Prostate gland (tissue), 2 donors: ENCODE measurements around the gene IFT43. TPM values are rescaled to one million over a fixed set of nuclear protein-coding genes. Genes with fewer than 3 reads are reported as not detected.
A peak's percentile ranks its signal among the peaks of the same experiment; 100 is the strongest.

Source experiments
- DNase-seq: peaks from one replicate; pipeline ENCODE4 v3.0.0-alpha.2; 2019; ENCODE audit warnings: low spot score
- H3K27ac ChIP-seq, 2 donors: fragments of 200-600 bp; sonication (generic); 2 replicates each; pipeline ENCODE4 v1.5.1; 2017 to 2019
- H3K27me3 ChIP-seq: fragments of 200-600 bp; sonication (generic); replicated peaks from 2 replicates; pipeline ENCODE4 v1.5.1; 2019; ENCODE audit not compliant: insufficient read depth
- H3K36me3 ChIP-seq, 2 donors: fragments of 200-600 bp; sonication (generic); 1 replicate in 1 of 2; 2 replicates in 1 of 2; pipeline versions ENCODE4 v1.5.1 to v1.8.1; 2017 to 2019
- H3K4me1 ChIP-seq: fragments of 200-600 bp; sonication (generic); replicated peaks from 2 replicates; pipeline ENCODE4 v1.5.1; 2019
- H3K4me3 ChIP-seq, 2 donors: fragments of 200-600 bp; sonication (generic); 2 replicates each; pipeline ENCODE4 v1.5.1; 2017 to 2019
- H3K9me3 ChIP-seq: fragments of 200-600 bp; sonication (generic); 2 replicates; pipeline ENCODE4 v1.5.1; 2017
- CTCF ChIP-seq, 4 experiments: fragments of 200-600 bp in 2 of 4; fragments of 450-650 bp in 2 of 4; sonication (generic) in 2 of 4; IDR thresholded peaks; 1 replicate in 3 of 4; 2 replicates in 1 of 4; pipeline ENCODE4 v1.5.1; 2016 to 2019; ENCODE audit warnings: antibody characterized with exemption in 4 of 4, mild to moderate bottlenecking in 2 of 4, moderate library complexity in 2 of 4
- POLR2A ChIP-seq: fragments of 450-650 bp; IDR thresholded peaks from one replicate; pipeline ENCODE4 v1.6.1; 2016; ENCODE audit warnings: antibody characterized with exemption, mild to moderate bottlenecking
- POLR2AphosphoS5 ChIP-seq: sonication (generic); formaldehyde crosslinking; IDR thresholded peaks from one replicate; pipeline ENCODE4 v1.6.1; 2017; ENCODE audit warnings: antibody characterized with exemption
- WGBS: methylation state at CpG from one replicate; pipeline ENCODE4 v1.1.5; 2018; 5-methylcytosine and 5-hydroxymethylcytosine counted together
- intact Hi-C: fragments of 100-400 bp; cut with DNase I; formaldehyde crosslinking; loops from one replicate; pipeline ENCODE4 v1.14.2; 2022
- total RNA-seq, 2 donors: library from RNA; depleted of rRNA; stranded (reverse); fragments of >200 nt; gene quantifications; one replicate each; pipeline ENCODE4 v1.1.0, GENCODE V29; 2016

Gene IFT43
- total RNA-seq, 2 donors from 2014 or later = 43.1 to 55.9 TPM

GRCh38 chr14:75981426-75982265 lies 3.9 kb upstream of the IFT43 start, which contains the start of gene TGFB3:
TSS of gene TGFB3 (minus strand) at chr14:75981995. CDS start at chr14:75980893, 1,102 bp downstream.
- H3K4me1 ChIP-seq = peaks cover 13% of the 10 kb centered on the region
- peak; percentile 78 for DNase-seq
- H3K4me3 ChIP-seq = peak within 1 kb of the TSS; percentile 66 to 74
- peak within 1 kb of the TSS; percentile 93 to 98 for H3K27ac ChIP-seq
- H3K36me3 ChIP-seq = no peaks in the 10 kb centered on the region
- under 1% methylated on average over 26 of the region's 26 CpGs for WGBS
- H3K27me3 ChIP-seq = no peaks in the 10 kb centered on the region
- H3K9me3 ChIP-seq = no peaks in the 10 kb centered on the region
- intact Hi-C loops = loop anchor here (1.0 to 10.0 kb wide), 3 partner anchors 113 to 270 kb away; no protein-coding TSS in a partner anchor
- TF ChIP-seq CTCF (IDR thresholded peaks at IDR 0.05) (no peak), POLR2A (peak; percentile 76), POLR2AphosphoS5 (peak; percentile 90)

GRCh38 chr14:75982266-75983018 lies 3.1 kb upstream of the IFT43 start:
- Histone ChIP-seq H3K9me3 (no peaks in the 10 kb centered on the region), H3K4me1 (peaks cover 13% of the 10 kb centered on the region), H3K36me3 (no peaks in the 10 kb centered on the region), H3K27me3 (no peaks in the 10 kb centered on the region), H3K4me3 (peak overlapping the region; percentile 66 to 74), H3K27ac (peak overlapping the region; percentile 93 to 98)
- intact Hi-C loops = loop anchor here (1.0 to 10.0 kb wide), 3 partner anchors 112 to 271 kb away; no protein-coding TSS in a partner anchor
- peak; percentile 84 for DNase-seq
- WGBS = under 1% methylated on average over 74 of the region's 77 CpGs
- peak; percentile 56 to 67 (median 62) for TF ChIP-seq CTCF (IDR thresholded peaks at IDR 0.05)
- TF ChIP-seq POLR2AphosphoS5 = peak; percentile 24
- TF ChIP-seq POLR2A = no peak

GRCh38 chr14:75983019-75983358 lies 2.6 kb upstream of the IFT43 start:
- DNase-seq = no peak
- intact Hi-C loops = loop anchor here (10.0 kb wide), 2 partner anchors 112 to 158 kb away; no protein-coding TSS in a partner anchor
- peaks cover 12% of the 10 kb centered on the region for H3K4me1 ChIP-seq
- no peaks in the 10 kb centered on the region for H3K36me3 ChIP-seq
- peak overlapping the region; percentile 93 to 98 for H3K27ac ChIP-seq
- H3K27me3 ChIP-seq = no peaks in the 10 kb centered on the region
- H3K4me3 ChIP-seq = peak overlapping the region; percentile 66 to 74
- no peaks in the 10 kb centered on the region for H3K9me3 ChIP-seq
- no peak for TF ChIP-seq POLR2AphosphoS5
- 47% methylated on average over 7 of the region's 7 CpGs for WGBS

- no peaks in the 10 kb centered on the region for H3K9me3 ChIP-seq
- intact Hi-C loops = loop anchor here (10.0 kb wide), 2 partner anchors 110 to 160 kb away; no protein-coding TSS in a partner anchor
- no peaks in the 10 kb centered on the region for H3K36me3 ChIP-seq
- H3K27ac ChIP-seq = peak overlapping the region; percentile 89 to 98
- whole genome bisulfite sequencing = 27% methylated on average over 2 of the region's 2 CpGs
- H3K27me3 ChIP-seq = no peaks in the 10 kb centered on the region
- TF ChIP-seq CTCF (IDR thresholded peaks at IDR 0.05) (no peak), POLR2AphosphoS5 (peak; percentile 65), POLR2A (no peak)
- peaks cover 6% of the 10 kb centered on the region for H3K4me1 ChIP-seq
- no peak overlapping the region for H3K4me3 ChIP-seq
- peak; percentile 40 for DNase-seq
Observed at GRCh38 chr14:75984674-75985073, 889 bp upstream of the IFT43 start.

- Histone ChIP-seq H3K4me3 (peak overlapping the region; percentile 55 to 93), H3K36me3 (no peaks in the 10 kb centered on the region), H3K27ac (peak overlapping the region; percentile 89 to 98), H3K9me3 (no peaks in the 10 kb centered on the region), H3K27me3 (no peaks in the 10 kb centered on the region), H3K4me1 (peaks cover 5% of the 10 kb centered on the region)
- no peak for DNase-seq
- TF ChIP-seq CTCF (IDR thresholded peaks at IDR 0.05) (no peak), POLR2A (no peak), POLR2AphosphoS5 (no peak)
- WGBS = 18% methylated on average over 6 of the region's 6 CpGs
- intact Hi-C loops = loop anchor here (10.0 kb wide), 2 partner anchors 108 to 162 kb away; no protein-coding TSS in a partner anchor
Observed at GRCh38 chr14:75986439-75986765, 839 bp downstream of the IFT43 start.
